Parathyroid adenoma (tissue), 2 donors: ENCODE measurements around the gene ASTL.

ENCODE experiments used
- H2AFZ ChIP-seq: fragments of 300-600 bp; sonication (generic); one replicate; pipeline ENCODE4 v1.7.0; 2017; ENCODE audit warnings: antibody characterized with exemption, mild to moderate bottlenecking
- H3K27ac ChIP-seq: fragments of 300-600 bp; sonication (generic); one replicate; pipeline ENCODE4 v1.7.0; 2017
- H3K27me3 ChIP-seq: fragments of 300-600 bp; sonication (generic); one replicate; pipeline ENCODE4 v1.7.0; 2017; ENCODE audit warnings: low read length; ENCODE audit not compliant: control insufficient read depth, insufficient read depth
- H3K36me3 ChIP-seq: fragments of 300-600 bp; sonication (generic); one replicate; pipeline ENCODE4 v1.7.0; 2017; ENCODE audit warnings: low read length; ENCODE audit not compliant: control insufficient read depth, insufficient read depth
- H3K4me1 ChIP-seq: fragments of 300-600 bp; sonication (generic); one replicate; pipeline ENCODE4 v1.7.0; 2017; ENCODE audit warnings: control low read depth
- H3K4me2 ChIP-seq: fragments of 300-600 bp; sonication (generic); one replicate; pipeline ENCODE4 v1.7.0; 2017; ENCODE audit warnings: low read length
- H3K4me3 ChIP-seq: fragments of 300-600 bp; sonication (generic); one replicate; pipeline ENCODE4 v1.7.0; 2017; ENCODE audit warnings: low read depth, low read length
- H3K79me2 ChIP-seq: fragments of 300-600 bp; sonication (generic); one replicate; pipeline ENCODE4 v1.7.0; 2017; ENCODE audit warnings: control low read depth
- H3K9ac ChIP-seq: fragments of 300-600 bp; sonication (generic); one replicate; pipeline ENCODE4 v1.7.0; 2017; ENCODE audit warnings: mild to moderate bottlenecking
- H3K9me3 ChIP-seq: fragments of 300-600 bp; sonication (generic); one replicate; pipeline ENCODE4 v1.7.0; 2017; ENCODE audit warnings: low read length; ENCODE audit not compliant: control insufficient read depth
- CTCF ChIP-seq: fragments of 300-600 bp; sonication (generic); IDR thresholded peaks from one replicate; pipeline ENCODE4 v1.7.0; 2017; ENCODE audit warnings: antibody characterized with exemption, mild to moderate bottlenecking
- donor health status: primary hyperparathyroidism.

ASTL gene

DNA sequence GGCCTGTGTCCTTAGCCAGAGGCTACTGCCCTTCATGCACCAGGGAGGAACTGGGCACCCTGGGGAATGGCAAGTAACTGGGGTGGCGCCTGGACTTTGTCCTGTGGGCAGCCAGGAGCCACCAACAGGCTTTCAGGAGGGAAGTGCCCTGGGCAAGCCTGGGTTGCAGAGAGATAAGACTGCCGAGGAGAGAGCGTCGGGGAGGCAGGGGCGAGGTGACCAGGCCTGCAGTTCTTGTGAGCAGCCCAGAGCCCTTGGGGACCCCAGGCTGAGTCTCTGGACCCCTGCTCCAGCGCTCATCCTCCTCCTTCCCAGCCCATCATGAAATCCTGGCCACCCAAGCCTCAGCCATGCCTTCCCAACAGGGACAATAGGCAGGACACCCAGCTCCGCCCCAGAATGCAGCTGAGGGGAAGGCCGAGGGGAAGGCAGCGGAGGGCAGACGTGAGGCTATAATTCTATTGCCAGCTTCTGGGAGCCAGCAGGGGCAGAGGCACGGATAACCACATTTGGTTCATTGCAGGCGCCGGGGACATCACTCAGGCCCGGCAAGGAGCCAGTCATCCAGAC is 47.1 kb downstream of the ASTL start:
- H3K27me3 ChIP-seq = no peaks in the 10 kb centered on the region
- no peak overlapping the region for H3K4me2 ChIP-seq
- no peak for TF ChIP-seq CTCF
- H3K27ac ChIP-seq = no peak overlapping the region
- no peaks in the 10 kb centered on the region for H3K79me2 ChIP-seq
- no peaks in the 10 kb centered on the region for H3K36me3 ChIP-seq
- H3K9me3 ChIP-seq = no peaks in the 10 kb centered on the region
- H3K4me1 ChIP-seq = no peaks in the 10 kb centered on the region
- no peak overlapping the region for H3K4me3 ChIP-seq
- H3K9ac ChIP-seq = no peak overlapping the region
- no peak overlapping the region for H2AFZ ChIP-seq

- Histone ChIP-seq H3K27ac (no peak overlapping the region), H3K79me2 (no peaks in the 10 kb centered on the region)
- TF ChIP-seq CTCF = no peak
Measured at GRCh38 chr2:96090196-96090926, 47.9 kb downstream of the ASTL start.

DNA sequence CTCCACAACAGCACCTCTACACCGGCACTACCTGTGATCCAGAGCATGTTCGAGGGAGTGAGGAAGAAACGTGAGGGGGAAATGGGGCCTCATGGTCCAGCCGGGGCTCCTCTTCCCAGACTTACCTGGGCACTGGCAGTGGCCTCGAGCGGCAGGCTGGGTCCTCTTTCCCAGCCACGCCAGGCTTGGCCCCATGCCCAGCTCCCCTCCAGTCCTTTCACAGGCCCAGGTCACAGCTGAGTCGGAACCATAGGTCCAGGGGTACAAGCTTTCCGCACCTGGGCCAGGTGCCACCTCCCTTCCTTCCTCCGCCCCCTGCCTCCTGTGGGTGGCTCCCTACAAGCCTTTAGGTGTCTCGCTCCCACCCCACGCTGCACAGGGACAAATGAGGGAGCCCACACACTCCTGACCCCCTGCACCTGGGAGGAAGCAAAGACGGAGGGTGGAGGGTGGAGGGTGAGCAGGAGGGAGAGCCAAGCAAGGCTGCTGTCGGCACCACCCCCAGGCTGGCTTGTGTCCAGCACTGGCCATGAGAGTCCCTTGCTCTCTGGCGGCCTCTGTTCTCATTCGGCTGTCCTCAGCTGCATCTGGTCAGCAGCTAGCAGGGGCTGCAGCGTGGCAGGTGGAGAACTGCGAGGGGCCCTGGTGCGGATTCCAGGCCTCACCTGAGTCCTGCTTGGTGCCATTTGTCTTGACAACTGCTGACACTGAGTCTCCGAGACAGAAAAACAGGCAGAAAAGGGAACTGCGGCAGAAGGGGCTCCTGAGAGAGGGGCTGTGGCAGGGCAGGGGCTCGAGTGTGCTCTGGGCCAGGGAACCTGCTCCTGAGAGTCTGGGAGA is 48.7 kb downstream of the ASTL start:
- Histone ChIP-seq H3K9ac (no peak overlapping the region), H2AFZ (peak overlapping the region; percentile 28), H3K4me3 (no peak overlapping the region), H3K9me3 (no peaks in the 10 kb centered on the region), H3K4me1 (no peaks in the 10 kb centered on the region), H3K4me2 (no peak overlapping the region), H3K36me3 (no peaks in the 10 kb centered on the region), H3K79me2 (no peaks in the 10 kb centered on the region), H3K27me3 (no peaks in the 10 kb centered on the region), H3K27ac (no peak overlapping the region)
- TF ChIP-seq CTCF = no peak

More at GRCh38 chr2:96090196-96090926, 47.9 kb downstream of the ASTL start:
- H3K4me1 ChIP-seq = no peaks in the 10 kb centered on the region
- H3K4me3 ChIP-seq = no peak overlapping the region
- no peak overlapping the region for H3K4me2 ChIP-seq
- no peak overlapping the region for H3K9ac ChIP-seq
- no peaks in the 10 kb centered on the region for H3K36me3 ChIP-seq
- no peaks in the 10 kb centered on the region for H3K27me3 ChIP-seq
- H3K9me3 ChIP-seq = no peaks in the 10 kb centered on the region
- H2AFZ ChIP-seq = no peak overlapping the region

DNA sequence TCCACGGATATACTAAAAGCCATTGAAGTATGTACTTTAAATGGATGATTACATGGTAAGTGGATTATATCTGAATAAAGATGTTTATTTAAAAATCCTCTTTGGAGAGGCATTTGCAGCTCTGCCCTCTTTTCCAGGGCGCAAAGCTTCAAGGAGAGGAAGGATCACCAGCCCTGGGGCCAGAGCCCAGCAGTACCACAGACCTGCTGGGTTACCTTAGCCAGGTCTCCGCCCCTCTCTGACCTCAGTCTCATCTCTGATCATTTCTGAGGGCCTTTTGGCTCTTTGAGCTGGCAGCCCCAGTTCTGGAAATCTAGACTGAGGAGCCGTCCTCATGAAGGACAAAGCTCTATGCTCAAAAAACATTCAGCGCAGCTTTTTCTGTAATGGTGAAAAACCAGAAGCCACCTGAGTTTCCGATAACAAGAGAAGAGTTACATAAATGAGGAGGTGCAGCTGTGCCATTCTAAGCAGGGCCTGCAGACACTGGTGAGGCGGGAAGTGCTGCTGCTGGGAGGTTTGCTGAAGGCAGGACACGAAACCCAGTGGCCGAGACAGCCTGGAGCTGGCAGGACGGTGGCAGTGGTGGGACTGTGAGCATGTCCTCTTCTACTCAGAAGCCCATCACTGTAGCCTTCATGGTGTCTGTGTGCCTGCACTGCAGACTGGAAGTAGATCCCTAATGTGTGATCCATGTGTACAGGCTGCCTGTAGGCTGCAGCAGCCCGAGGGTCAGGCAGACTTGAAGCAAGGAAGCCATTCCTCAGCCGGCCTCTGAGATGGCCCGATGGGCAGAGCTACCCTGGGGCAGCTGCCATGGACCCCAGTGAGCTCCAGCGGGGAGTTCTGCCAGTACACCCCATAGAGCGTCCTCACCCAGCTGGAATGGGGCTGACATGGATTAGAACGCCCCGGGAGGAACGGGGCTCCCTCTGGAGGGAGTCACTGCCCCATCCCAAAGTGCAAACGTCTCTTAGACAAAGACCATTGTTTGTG is 49.7 kb downstream of the ASTL start:
- no peak overlapping the region for H2AFZ ChIP-seq
- no peaks in the 10 kb centered on the region for H3K4me1 ChIP-seq
- H3K9ac ChIP-seq = no peak overlapping the region
- H3K27me3 ChIP-seq = no peaks in the 10 kb centered on the region
- no peaks in the 10 kb centered on the region for H3K9me3 ChIP-seq
- H3K4me2 ChIP-seq = no peak overlapping the region
- H3K79me2 ChIP-seq = no peaks in the 10 kb centered on the region
- TF ChIP-seq CTCF = no peak
- no peaks in the 10 kb centered on the region for H3K36me3 ChIP-seq
- no peak overlapping the region for H3K27ac ChIP-seq
- no peak overlapping the region for H3K4me3 ChIP-seq
